Mesothelial cell of epicardium (in vitro differentiated cells): ENCODE results near the gene HOXB3. TPM values are rescaled to one million over a fixed set of nuclear protein-coding genes. Genes with fewer than 3 reads are reported as not detected.
A peak's percentile ranks its signal among the peaks of the same experiment; 100 is the strongest.

Experiments used
- DNase-seq, 2 experiments: peaks; one replicate each; pipeline ENCODE4 v3.0.0; 2021; ENCODE audit warnings: low spot score in 2 of 2; ENCODE audit not compliant: unreplicated experiment in 2 of 2
- H3K27ac Mint-ChIP-seq: 2 replicates; pipeline ENCODE4 v1.8.0; 2021; ENCODE audit warnings: mixed read lengths
- H3K27me3 Mint-ChIP-seq: 2 replicates; pipeline ENCODE4 v1.8.0; 2021; ENCODE audit warnings: low read depth, mixed read lengths
- H3K36me3 Mint-ChIP-seq: 2 replicates; pipeline ENCODE4 v1.8.0; 2021; ENCODE audit warnings: mixed read lengths
- H3K4me1 Mint-ChIP-seq: 2 replicates; pipeline ENCODE4 v1.8.0; 2021; ENCODE audit warnings: mixed read lengths
- H3K4me3 Mint-ChIP-seq: 2 replicates; pipeline ENCODE4 v1.8.0; 2021; ENCODE audit warnings: mild to moderate bottlenecking, moderate library complexity, mixed read lengths
- H3K9me3 Mint-ChIP-seq: 2 replicates; pipeline ENCODE4 v1.8.0; 2021; ENCODE audit warnings: mixed read lengths
- total RNA-seq: library from RNA; stranded (reverse); gene quantifications from 3 replicates; pipeline ENCODE4 v1.2.1, GENCODE V29; 2021
- TF ChIP-seq, protein P1 (sequence below): fragments of 200-600 bp; sonication (generic); IDR thresholded peaks from one replicate; pipeline ENCODE4 v1.5.0; 2021; ENCODE audit warnings: antibody characterized with exemption; ENCODE audit not compliant: unreplicated experiment

Gene HOXB3
- total RNA-seq, 1 donor from 2014 or later: 303 TPM

GRCh38 chr17:48552466-48553189 is 37.4 kb downstream of the HOXB3 start:
- TF ChIP-seq, protein P1, sequence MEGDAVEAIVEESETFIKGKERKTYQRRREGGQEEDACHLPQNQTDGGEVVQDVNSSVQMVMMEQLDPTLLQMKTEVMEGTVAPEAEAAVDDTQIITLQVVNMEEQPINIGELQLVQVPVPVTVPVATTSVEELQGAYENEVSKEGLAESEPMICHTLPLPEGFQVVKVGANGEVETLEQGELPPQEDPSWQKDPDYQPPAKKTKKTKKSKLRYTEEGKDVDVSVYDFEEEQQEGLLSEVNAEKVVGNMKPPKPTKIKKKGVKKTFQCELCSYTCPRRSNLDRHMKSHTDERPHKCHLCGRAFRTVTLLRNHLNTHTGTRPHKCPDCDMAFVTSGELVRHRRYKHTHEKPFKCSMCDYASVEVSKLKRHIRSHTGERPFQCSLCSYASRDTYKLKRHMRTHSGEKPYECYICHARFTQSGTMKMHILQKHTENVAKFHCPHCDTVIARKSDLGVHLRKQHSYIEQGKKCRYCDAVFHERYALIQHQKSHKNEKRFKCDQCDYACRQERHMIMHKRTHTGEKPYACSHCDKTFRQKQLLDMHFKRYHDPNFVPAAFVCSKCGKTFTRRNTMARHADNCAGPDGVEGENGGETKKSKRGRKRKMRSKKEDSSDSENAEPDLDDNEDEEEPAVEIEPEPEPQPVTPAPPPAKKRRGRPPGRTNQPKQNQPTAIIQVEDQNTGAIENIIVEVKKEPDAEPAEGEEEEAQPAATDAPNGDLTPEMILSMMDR: no peak
- H3K4me1 Mint-ChIP-seq: peaks cover 85% of the 10 kb centered on the region

DNA sequence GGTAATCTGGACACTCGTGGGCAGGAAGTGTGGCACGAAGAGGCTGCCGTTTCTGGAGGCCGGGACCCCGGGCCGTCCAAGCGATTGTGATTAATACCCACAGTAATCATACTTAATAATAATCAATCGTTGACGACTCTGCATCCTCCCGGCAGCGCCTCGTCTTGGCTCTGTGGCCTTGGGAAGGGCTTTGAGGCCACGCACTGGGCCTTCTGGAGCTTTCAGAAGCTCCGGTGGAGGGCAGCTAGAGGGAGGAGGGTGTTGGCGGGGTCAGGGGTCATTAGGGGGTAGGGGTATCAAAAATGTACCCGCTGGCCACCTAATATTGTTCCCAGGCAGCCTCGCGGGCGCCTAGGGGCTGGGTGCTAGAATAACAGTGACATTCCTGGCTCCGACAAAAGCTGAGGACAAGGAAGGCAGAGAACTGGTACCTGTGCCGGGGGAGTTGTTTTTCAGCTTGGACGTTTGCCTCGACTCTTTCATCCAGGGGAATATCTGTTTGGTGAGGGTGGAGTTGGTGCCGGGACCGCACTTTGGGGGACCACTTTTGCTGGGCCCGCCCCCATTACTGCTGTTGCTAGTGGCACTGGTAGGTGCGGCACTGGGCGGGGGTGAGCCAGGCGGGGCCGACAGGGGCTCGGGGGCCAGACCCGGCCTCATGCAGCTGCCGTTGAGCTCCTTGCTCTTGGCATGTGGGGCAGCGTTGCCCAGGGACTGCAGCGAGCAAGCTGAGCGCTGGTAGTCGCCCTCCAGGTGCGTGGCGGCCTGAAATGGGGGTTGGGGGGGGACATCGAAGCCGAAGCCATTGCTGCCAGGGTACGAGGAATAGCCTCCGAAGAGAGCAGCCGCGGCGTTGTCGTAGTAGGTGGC is 38.2 kb downstream of the HOXB3 start:
- Mint-ChIP-seq H3K27me3 (peaks cover 4% of the 10 kb centered on the region), H3K4me3 (peak overlapping the region; percentile 49), H3K9me3 (no peaks in the 10 kb centered on the region), H3K4me1 (peaks cover 85% of the 10 kb centered on the region), H3K27ac (peak overlapping the region; percentile 99), H3K36me3 (peaks cover 19% of the 10 kb centered on the region)
- TF ChIP-seq, protein P1: no peak
- DNase-seq: no peak

More at GRCh38 chr17:48552466-48553189, 37.4 kb downstream of the HOXB3 start:
- Mint-ChIP-seq H3K9me3 (no peaks in the 10 kb centered on the region), H3K27ac (peak overlapping the region; percentile 100), H3K36me3 (peaks cover 19% of the 10 kb centered on the region), H3K4me3 (peak overlapping the region; percentile 84), H3K27me3 (peaks cover 4% of the 10 kb centered on the region)
- no peak for DNase-seq

- H3K4me3 Mint-ChIP-seq: peak overlapping the region; percentile 43
- H3K4me1 Mint-ChIP-seq: peaks cover 85% of the 10 kb centered on the region
- peaks cover 19% of the 10 kb centered on the region for H3K36me3 Mint-ChIP-seq
- H3K27me3 Mint-ChIP-seq: peaks cover 4% of the 10 kb centered on the region
- H3K27ac Mint-ChIP-seq: peak overlapping the region; percentile 99
- DNase-seq: no peak
- no peaks in the 10 kb centered on the region for H3K9me3 Mint-ChIP-seq
- TF ChIP-seq, protein P1: no peak
Observed at GRCh38 chr17:48551214-48551555, 38.9 kb downstream of the HOXB3 start.

GRCh38 chr17:48550502-48551213 is 39.4 kb downstream of the HOXB3 start:
- peaks cover 19% of the 10 kb centered on the region for H3K36me3 Mint-ChIP-seq
- no peaks in the 10 kb centered on the region for H3K9me3 Mint-ChIP-seq
- peaks cover 4% of the 10 kb centered on the region for H3K27me3 Mint-ChIP-seq
- peak overlapping the region; percentile 49 for H3K4me3 Mint-ChIP-seq
- peak overlapping the region; percentile 99 for H3K27ac Mint-ChIP-seq
- TF ChIP-seq, protein P1: peak; percentile 39
- H3K4me1 Mint-ChIP-seq: peaks cover 85% of the 10 kb centered on the region
- no peak for DNase-seq

GRCh38 chr17:48549914-48550501 is 40.0 kb downstream of the HOXB3 start:
- TF ChIP-seq, protein P1: no peak
- no peak for DNase-seq
- peaks cover 88% of the 10 kb centered on the region for H3K4me1 Mint-ChIP-seq
- H3K9me3 Mint-ChIP-seq: no peaks in the 10 kb centered on the region
- peaks cover 2% of the 10 kb centered on the region for H3K27me3 Mint-ChIP-seq
- H3K36me3 Mint-ChIP-seq: peaks cover 19% of the 10 kb centered on the region
- H3K4me3 Mint-ChIP-seq: peak overlapping the region; percentile 49
- H3K27ac Mint-ChIP-seq: peak overlapping the region; percentile 99
